HCT116 (cell line): ENCODE results near the gene ANKRD6. TPM values are rescaled to one million over a fixed set of nuclear protein-coding genes. Genes with fewer than 3 reads are reported as not detected.

Experiments
- ATAC-seq: fragments of 200-7000 bp; cut with Tn5 transposase; 2 replicates; pipeline ENCODE4 v1.9.1; 2020; ENCODE audit warnings: mild to moderate bottlenecking, moderate library complexity
- BruUV-seq: library from RNA; stranded (reverse); fragments of 400-500 nt; replicated peaks from 2 replicates; lab custom pipeline; 2021; lab: Mats Ljungman, UMichigan
- CTCF ChIA-PET: fragments of 300-600 bp; sonication (Branson Sonifier 250); formaldehyde crosslinking; loops from one replicate; lab custom pipeline; 2021; ENCODE audit warnings: antibody characterized with exemption; lab: Charles Lee
- POLR2A ChIA-PET: fragments of 300-600, 350-600 bp; sonication (Branson Sonifier 250); formaldehyde crosslinking; loops from one replicate; lab custom pipeline; 2021; ENCODE audit warnings: antibody characterized with exemption; lab: Charles Lee
- RAD21 ChIA-PET, 2 experiments: fragments of 300-600 bp; sonication (Branson Sonifier 250); formaldehyde crosslinking; loops; one replicate each; lab custom pipeline; 2023; ENCODE audit warnings: low total read pairs in 2 of 2; ENCODE audit not compliant: uncharacterized antibody in 2 of 2, unreplicated experiment in 2 of 2, low non-redundant PET in 1 of 2; lab: Charles Lee
- DNase-seq: peaks from one replicate; pipeline ENCODE4 v3.0.0-alpha.2; 2010; ENCODE audit warnings: low read depth, low spot score
- H2AFZ ChIP-seq: fragments of 200-600 bp; shearing (Covaris generic), sonication (generic); 2 replicates; pipeline ENCODE4 v1.6.1; 2017; ENCODE audit warnings: low read depth, mixed run types, mixed read lengths, antibody characterized with exemption, low read length; ENCODE audit not compliant: poor library complexity, severe bottlenecking
- H3K27ac ChIP-seq: 2 replicates; pipeline ENCODE4 v1.5.1; 2012; ENCODE audit warnings: low read depth, low read length
- H3K27me3 ChIP-seq: fragments of 200-600 bp; sonication (generic); 2 replicates; pipeline ENCODE4 v1.6.1; 2016; ENCODE audit warnings: mixed run types, low read length, mixed read lengths; ENCODE audit not compliant: insufficient read depth
- H3K36me3 ChIP-seq, 2 experiments: fragments of 200-500 bp in 1 of 2; fragments of 200-600 bp in 1 of 2; sonication (Bioruptor generic) in 1 of 2; sonication (generic) in 1 of 2; 2 replicates each; pipeline versions ENCODE4 v1.5.1 to v1.6.1; 2014 to 2016; ENCODE audit warnings: low read length in 2 of 2, inconsistent platforms in 1 of 2, mixed read lengths in 1 of 2, mixed run types in 1 of 2; ENCODE audit not compliant: insufficient read depth in 2 of 2, control insufficient read depth in 1 of 2
- H3K4me1 ChIP-seq, 2 experiments: fragments of 200-600 bp in 1 of 2; sonication (generic) in 1 of 2; 2 replicates each; pipeline versions ENCODE4 v1.5.1 to v1.6.1; 2012 to 2017; ENCODE audit warnings: low read length in 2 of 2, inconsistent platforms in 1 of 2, mild to moderate bottlenecking in 1 of 2, mixed read lengths in 1 of 2, mixed run types in 1 of 2, moderate library complexity in 1 of 2; ENCODE audit not compliant: insufficient read depth in 2 of 2, control insufficient read depth in 1 of 2
- H3K4me2 ChIP-seq: fragments of 200-600 bp; sonication (generic); 2 replicates; pipeline ENCODE4 v1.6.1; 2017; ENCODE audit warnings: mixed run types, low read length, mixed read lengths
- H3K4me3 ChIP-seq, 2 experiments: fragments of 200-600 bp in 1 of 2; sonication (generic) in 1 of 2; replicated peaks in 1 of 2; 2 replicates each; pipeline ENCODE4 v1.5.1; 2011 to 2016; ENCODE audit warnings: low read length in 2 of 2, control low read depth in 1 of 2, low read depth in 1 of 2, mild to moderate bottlenecking in 1 of 2, mixed read lengths in 1 of 2, mixed run types in 1 of 2
- H3K79me2 ChIP-seq: fragments of 200-600 bp; sonication (generic); 2 replicates; pipeline ENCODE4 v1.6.1; 2017; ENCODE audit warnings: mild to moderate bottlenecking, mixed run types, low read length, moderate library complexity, mixed read lengths; ENCODE audit not compliant: insufficient read depth
- H3K9ac ChIP-seq: fragments of 200-600 bp; sonication (generic); 2 replicates; pipeline ENCODE4 v1.6.1; 2016; ENCODE audit warnings: low read length, mixed read lengths
- H3K9me2 ChIP-seq: fragments of 200-600 bp; sonication (generic), shearing (Covaris generic); 2 replicates; pipeline ENCODE4 v1.6.1; 2017; ENCODE audit warnings: mixed run types, mild to moderate bottlenecking, moderate library complexity; ENCODE audit not compliant: insufficient read depth
- H3K9me3 ChIP-seq, 2 experiments: fragments of 200-500 bp in 1 of 2; fragments of 200-600 bp in 1 of 2; sonication (Bioruptor generic) in 1 of 2; sonication (generic) in 1 of 2; 2 replicates each; pipeline ENCODE4 v1.6.1; 2014 to 2017; ENCODE audit warnings: low read length in 2 of 2, mixed read lengths in 2 of 2, inconsistent platforms in 1 of 2, low read depth in 1 of 2, mild to moderate bottlenecking in 1 of 2, mixed run types in 1 of 2, moderate library complexity in 1 of 2; ENCODE audit not compliant: control insufficient read depth in 1 of 2, insufficient read depth in 1 of 2
- H4K20me1 ChIP-seq: fragments of 200-600 bp; sonication (generic), shearing (Covaris generic); 2 replicates; pipeline ENCODE4 v1.6.1; 2017; ENCODE audit warnings: mixed run types, mild to moderate bottlenecking, moderate library complexity; ENCODE audit not compliant: insufficient read depth
- EGR1 ChIP-seq: IDR thresholded peaks from 2 replicates; pipeline ENCODE4 v1.6.1; 2012; ENCODE audit warnings: low read depth
- JUND ChIP-seq: IDR thresholded peaks from 2 replicates; pipeline ENCODE4 v1.6.1; 2012
- POLR2A ChIP-seq: IDR thresholded peaks from 2 replicates; pipeline ENCODE4 v1.7.0; 2011; ENCODE audit warnings: borderline replicate concordance; ENCODE audit not compliant: insufficient read depth, insufficient read length; ENCODE audit errors: extremely low read depth
- RAD21 ChIP-seq: IDR thresholded peaks from 2 replicates; pipeline ENCODE4 v1.6.1; 2012; ENCODE audit warnings: low read depth, mild to moderate bottlenecking
- SIN3A ChIP-seq: IDR thresholded peaks from 2 replicates; pipeline ENCODE4 v1.6.1; 2012; ENCODE audit warnings: low read depth
- SP1 ChIP-seq: IDR thresholded peaks from 2 replicates; pipeline ENCODE4 v1.6.1; 2012; ENCODE audit warnings: low read depth
- TCF7L2 ChIP-seq: IDR thresholded peaks from 2 replicates; pipeline ENCODE4 v1.7.0; 2011; ENCODE audit warnings: borderline replicate concordance, inconsistent platforms; ENCODE audit not compliant: insufficient read depth, insufficient read length; ENCODE audit errors: extremely low read depth
- YY1 ChIP-seq: IDR thresholded peaks from 2 replicates; pipeline ENCODE4 v1.6.1; 2011; ENCODE audit warnings: low read length, low read depth, moderate library complexity, mild to moderate bottlenecking; ENCODE audit not compliant: insufficient replicate concordance; ENCODE audit errors: extremely low read depth
- intact Hi-C: fragments of 100-400 bp; cut with micrococcal nuclease; formaldehyde crosslinking; loops from 2 replicates; pipeline ENCODE4 v1.10.0; 2022
- total RNA-seq: library from RNA; stranded (reverse); gene quantifications from one replicate; pipeline ENCODE4 v1.2.1, GENCODE V29; 2021; ENCODE audit not compliant: unreplicated experiment
- TF ChIP-seq, protein P1 (sequence below): IDR thresholded peaks from 2 replicates; pipeline ENCODE4 v1.6.1; 2012

The ANKRD6 gene
- total RNA-seq, 1 experiment from 2014 or later, result 9.9 TPM

DNA sequence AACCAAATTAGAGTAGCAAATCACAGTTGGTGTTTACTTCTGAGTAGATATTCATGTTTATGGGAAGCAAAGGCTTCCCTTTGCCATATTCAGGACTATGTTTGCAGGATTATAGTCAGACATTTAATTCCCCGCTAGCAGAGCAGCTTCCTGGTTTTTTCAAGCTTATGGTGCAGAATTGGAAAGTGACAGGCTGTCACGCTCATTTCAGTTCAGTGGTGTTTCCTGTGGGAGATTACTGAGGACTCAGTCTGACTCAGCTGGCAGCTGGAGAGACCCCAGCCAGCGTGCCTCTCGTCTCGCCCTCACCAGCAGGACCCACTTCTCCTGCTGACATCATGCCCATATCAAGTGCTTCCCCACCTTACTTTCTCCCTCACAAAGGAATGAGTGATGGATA lies 120.5 kb downstream of the ANKRD6 start:
- CTCF ChIA-PET, result no interaction called here
- ATAC-seq, result no peak
- Histone ChIP-seq H2AFZ (no peak overlapping the region), H3K4me2 (no peak overlapping the region), H4K20me1 (no peaks in the 10 kb centered on the region), H3K36me3 (no peaks in the 10 kb centered on the region), H3K9ac (no peak overlapping the region), H3K27me3 (no peaks in the 10 kb centered on the region), H3K4me1 (no peaks in the 10 kb centered on the region), H3K4me3 (no peak overlapping the region), H3K27ac (no peak overlapping the region), H3K9me3 (peaks cover 0 to 12% of the 10 kb centered on the region in 2 experiments; a peak in 1 of 4 replicates), H3K9me2 (no peaks in the 10 kb centered on the region), H3K79me2 (no peaks in the 10 kb centered on the region)
- no TSS peak for BruUV-seq
- no peak for DNase-seq
- TF ChIP-seq EGR1 (no peak), POLR2A (no peak)
- POLR2A ChIA-PET, result no interaction called here
- intact Hi-C loops, result no loop called here
- RAD21 ChIA-PET, result no interaction called here

DNA sequence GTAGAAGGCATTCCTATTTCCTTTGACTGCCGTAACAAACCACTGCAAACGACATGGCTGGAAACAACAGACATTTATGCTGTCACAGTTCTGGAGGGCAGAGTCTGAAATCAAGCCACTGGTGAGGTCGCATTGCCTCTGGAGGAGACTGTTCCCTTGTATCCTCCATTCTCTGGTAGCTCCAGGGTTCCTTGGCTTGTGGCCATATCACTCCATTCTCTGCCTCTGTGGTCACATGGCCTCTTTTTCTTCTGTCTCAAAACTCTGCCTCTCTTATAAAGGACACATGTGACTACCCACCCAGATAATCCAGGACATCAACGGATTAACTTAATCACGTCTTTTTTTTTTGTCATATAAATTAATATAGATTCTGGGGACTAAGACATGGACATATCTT lies 121.2 kb downstream of the ANKRD6 start:
- H3K9ac ChIP-seq, result no peak overlapping the region
- no peak for DNase-seq
- ChIA-PET POLR2A (no interaction called here), RAD21 (no interaction called here), CTCF (no interaction called here)
- no peaks in the 10 kb centered on the region for H3K27me3 ChIP-seq
- no peak overlapping the region for H3K4me2 ChIP-seq
- no peak for ATAC-seq
- no peak overlapping the region for H2AFZ ChIP-seq
- no peak for TF ChIP-seq SIN3A
- TF ChIP-seq YY1, result no peak
- TF ChIP-seq TCF7L2, result no peak
- TF ChIP-seq, protein P1, sequence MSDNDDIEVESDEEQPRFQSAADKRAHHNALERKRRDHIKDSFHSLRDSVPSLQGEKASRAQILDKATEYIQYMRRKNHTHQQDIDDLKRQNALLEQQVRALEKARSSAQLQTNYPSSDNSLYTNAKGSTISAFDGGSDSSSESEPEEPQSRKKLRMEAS, result no peak
- TF ChIP-seq SP1, result no peak
- no peak for TF ChIP-seq JUND
- TF ChIP-seq RAD21, result no peak
- no TSS peak for BruUV-seq
- H3K4me1 ChIP-seq, result no peaks in the 10 kb centered on the region
- H3K9me3 ChIP-seq, result peaks cover 0 to 12% of the 10 kb centered on the region in 2 experiments; a peak in 1 of 4 replicates
- H3K4me3 ChIP-seq, result no peak overlapping the region
- H3K36me3 ChIP-seq, result no peaks in the 10 kb centered on the region
- H3K27ac ChIP-seq, result no peak overlapping the region
- H3K9me2 ChIP-seq, result no peaks in the 10 kb centered on the region
- H3K79me2 ChIP-seq, result no peaks in the 10 kb centered on the region
- H4K20me1 ChIP-seq, result no peaks in the 10 kb centered on the region
- intact Hi-C loops, result no loop called here
